Cardiac fibroblast (primary cell): ENCODE data around the gene SPTY2D1.
A peak's percentile ranks its signal among the peaks of the same experiment; 100 is the strongest.

Experiments
- DNase-seq, 2 donors: peaks; one replicate each; pipeline versions ENCODE4 v3.0.0 to v3.0.0-alpha.2; 2010; ENCODE audit warnings: low read depth in 2 of 2
- H3K4me3 ChIP-seq, 2 donors: replicated peaks in 1 of 2; 1 replicate in 1 of 2; 2 replicates in 1 of 2; pipeline ENCODE4 v1.5.1; 2011; ENCODE audit warnings: low read depth in 2 of 2, low read length in 2 of 2, mild to moderate bottlenecking in 2 of 2, moderate library complexity in 1 of 2
- TF ChIP-seq, protein P1 (sequence below): IDR thresholded peaks from one replicate; pipeline ENCODE4 v1.5.1; 2011; ENCODE audit warnings: low read depth, mild to moderate bottlenecking, low read length, inconsistent platforms

The SPTY2D1 gene

DNA sequence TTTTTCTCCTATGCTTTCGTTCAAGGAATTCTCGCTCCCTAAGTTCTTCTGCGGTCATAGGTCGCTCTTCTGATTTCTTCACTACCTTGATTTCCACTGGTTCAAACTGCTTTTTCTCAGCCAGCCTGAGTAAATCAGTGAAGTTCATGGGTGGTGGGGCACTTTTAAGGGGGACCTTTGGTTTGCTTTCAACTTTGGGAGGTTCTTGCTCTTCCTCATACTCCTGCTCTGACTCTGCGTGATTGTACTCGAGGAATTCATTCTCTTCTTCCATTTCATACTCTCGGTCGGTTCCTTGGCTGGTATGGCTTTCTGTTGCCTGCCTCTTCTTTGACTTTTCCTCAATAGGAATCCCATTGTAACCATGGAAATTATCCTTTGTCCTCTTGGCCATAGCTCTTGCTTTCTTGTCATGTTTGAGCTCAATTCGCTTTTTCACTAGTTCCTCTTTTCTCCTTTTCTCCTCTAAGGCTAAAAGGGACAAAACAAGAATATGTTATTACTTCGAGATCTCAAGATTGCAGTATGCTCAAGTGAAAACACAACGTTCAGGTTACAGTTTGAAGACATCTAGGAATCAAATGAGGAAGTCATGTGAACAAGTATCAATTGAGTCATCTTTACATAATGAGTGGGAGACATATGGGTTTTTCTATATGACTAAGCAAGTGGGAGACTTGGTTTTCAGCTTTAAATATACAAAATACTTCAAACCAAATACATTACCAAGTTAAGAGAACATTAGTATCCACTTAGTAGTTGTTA is 18.3 kb downstream of the SPTY2D1 start:
- TF ChIP-seq, protein P1, sequence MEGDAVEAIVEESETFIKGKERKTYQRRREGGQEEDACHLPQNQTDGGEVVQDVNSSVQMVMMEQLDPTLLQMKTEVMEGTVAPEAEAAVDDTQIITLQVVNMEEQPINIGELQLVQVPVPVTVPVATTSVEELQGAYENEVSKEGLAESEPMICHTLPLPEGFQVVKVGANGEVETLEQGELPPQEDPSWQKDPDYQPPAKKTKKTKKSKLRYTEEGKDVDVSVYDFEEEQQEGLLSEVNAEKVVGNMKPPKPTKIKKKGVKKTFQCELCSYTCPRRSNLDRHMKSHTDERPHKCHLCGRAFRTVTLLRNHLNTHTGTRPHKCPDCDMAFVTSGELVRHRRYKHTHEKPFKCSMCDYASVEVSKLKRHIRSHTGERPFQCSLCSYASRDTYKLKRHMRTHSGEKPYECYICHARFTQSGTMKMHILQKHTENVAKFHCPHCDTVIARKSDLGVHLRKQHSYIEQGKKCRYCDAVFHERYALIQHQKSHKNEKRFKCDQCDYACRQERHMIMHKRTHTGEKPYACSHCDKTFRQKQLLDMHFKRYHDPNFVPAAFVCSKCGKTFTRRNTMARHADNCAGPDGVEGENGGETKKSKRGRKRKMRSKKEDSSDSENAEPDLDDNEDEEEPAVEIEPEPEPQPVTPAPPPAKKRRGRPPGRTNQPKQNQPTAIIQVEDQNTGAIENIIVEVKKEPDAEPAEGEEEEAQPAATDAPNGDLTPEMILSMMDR = no peak
- no peak overlapping the region for H3K4me3 ChIP-seq
- DNase-seq = peak in 1 of 2 donors; percentile 23

- H3K4me3 ChIP-seq = no peak overlapping the region
- TF ChIP-seq, protein P1 = no peak
- no peak for DNase-seq
Measured at GRCh38 chr11:18614667-18615066, 19.5 kb downstream of the SPTY2D1 start.

DNA sequence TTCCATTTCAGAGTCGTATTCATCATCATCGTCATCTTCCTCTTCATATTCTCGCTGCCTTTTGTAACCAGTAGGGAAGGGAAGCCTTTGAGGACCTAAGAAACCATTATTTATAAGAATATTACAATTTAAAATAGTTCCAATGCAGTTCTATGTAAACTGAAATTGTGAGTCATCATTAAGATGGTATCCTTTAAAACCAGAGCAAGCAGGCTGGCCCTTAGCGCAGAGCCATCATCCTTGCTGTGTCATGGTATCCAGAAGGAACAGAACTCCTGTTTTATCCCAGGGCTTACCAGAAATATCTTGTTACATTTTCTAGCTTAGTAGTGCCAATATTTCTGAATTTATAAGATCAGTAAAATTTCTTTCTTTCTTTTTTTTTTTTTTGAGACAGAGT is 21.7 kb downstream of the SPTY2D1 start:
- no peak overlapping the region for H3K4me3 ChIP-seq
- DNase-seq = no peak
- TF ChIP-seq, protein P1 = no peak

GRCh38 chr11:18611196-18611595 is 22.9 kb downstream of the SPTY2D1 start:
- peak in 1 of 2 donors; percentile 31 for DNase-seq
- TF ChIP-seq, protein P1 = no peak

GRCh38 chr11:18608376-18608775 is 25.8 kb downstream of the SPTY2D1 start:
- DNase-seq = peak in 1 of 2 donors; percentile 67
- no peak overlapping the region for H3K4me3 ChIP-seq
- TF ChIP-seq, protein P1 = no peak

More at GRCh38 chr11:18611196-18611595, 22.9 kb downstream of the SPTY2D1 start:
- no peak overlapping the region for H3K4me3 ChIP-seq

GRCh38 chr11:18600915-18601569 is 33.1 kb downstream of the SPTY2D1 start:
- TF ChIP-seq, protein P1 = no peak
- no peak overlapping the region for H3K4me3 ChIP-seq
- DNase-seq = no peak
